Measurements from ENCODE around the gene RAD51B.

Gene RAD51B

GRCh38 chr14:68449561-68450181, 630.1 kb downstream of the RAD51B start:
- no peak overlapping the region for H3K4me3 ChIP-seq (ENCODE audit: low read depth, low read length)
- no peak for TF ChIP-seq CTCF (IDR thresholded peaks at IDR 0.05; ENCODE audit: low read depth, low read length, missing control alignments)
- no peak for DNase-seq (ENCODE audit: low read depth)

DNA sequence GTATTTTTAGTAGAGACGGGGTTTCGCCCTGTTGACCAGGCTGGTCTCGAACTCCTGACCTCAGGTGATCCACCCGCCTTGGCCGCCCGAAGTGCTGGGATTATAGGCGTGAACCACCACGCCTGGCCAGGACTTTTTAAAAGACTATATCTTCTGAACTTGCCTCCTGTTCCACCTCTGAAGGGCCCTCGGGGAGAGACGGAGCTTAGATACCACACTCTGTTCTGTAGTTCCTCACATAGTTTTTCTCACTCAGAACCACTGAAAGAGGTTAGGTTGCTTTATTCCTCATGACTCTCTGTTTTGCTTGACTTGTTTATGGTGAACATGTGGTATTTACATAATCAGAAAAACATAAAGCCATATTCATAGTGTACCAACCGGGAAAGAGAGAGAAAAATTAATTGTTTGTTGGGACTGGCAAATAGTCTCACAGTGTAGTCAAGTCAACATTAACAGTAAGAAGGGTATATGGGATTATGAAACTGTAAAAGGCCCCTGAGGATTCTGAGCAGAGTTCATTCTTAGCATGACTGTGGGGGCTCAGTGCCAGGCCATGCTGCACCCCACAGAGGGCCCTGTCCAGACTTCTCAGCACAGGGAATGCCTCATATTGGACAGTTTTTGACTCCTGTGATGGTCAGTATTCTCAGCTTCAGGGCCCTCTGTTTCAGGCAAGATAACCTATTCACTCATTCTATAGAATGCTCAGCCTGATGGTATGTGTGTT, 631.0 kb downstream of the RAD51B start:
- no peak for DNase-seq (ENCODE audit: low read depth)
- no peak overlapping the region for H3K4me3 ChIP-seq (ENCODE audit: low read depth, low read length)
- TF ChIP-seq CTCF (IDR thresholded peaks at IDR 0.05; ENCODE audit: low read depth, low read length, missing control alignments), result no peak

GRCh38 chr14:68451696-68452373, 632.3 kb downstream of the RAD51B start:
- H3K4me3 ChIP-seq (ENCODE audit: low read depth, low read length), result no peak overlapping the region
- no peak for TF ChIP-seq CTCF (IDR thresholded peaks at IDR 0.05; ENCODE audit: low read depth, low read length, missing control alignments)
- no peak for DNase-seq (ENCODE audit: low read depth)

- no peak for DNase-seq (ENCODE audit: low read depth)
- no peak overlapping the region for H3K4me3 ChIP-seq (ENCODE audit: low read depth, low read length)
- no peak for TF ChIP-seq CTCF (IDR thresholded peaks at IDR 0.05; ENCODE audit: low read depth, low read length, missing control alignments)
Observed at GRCh38 chr14:68458253-68458652, 638.7 kb downstream of the RAD51B start.

DNA sequence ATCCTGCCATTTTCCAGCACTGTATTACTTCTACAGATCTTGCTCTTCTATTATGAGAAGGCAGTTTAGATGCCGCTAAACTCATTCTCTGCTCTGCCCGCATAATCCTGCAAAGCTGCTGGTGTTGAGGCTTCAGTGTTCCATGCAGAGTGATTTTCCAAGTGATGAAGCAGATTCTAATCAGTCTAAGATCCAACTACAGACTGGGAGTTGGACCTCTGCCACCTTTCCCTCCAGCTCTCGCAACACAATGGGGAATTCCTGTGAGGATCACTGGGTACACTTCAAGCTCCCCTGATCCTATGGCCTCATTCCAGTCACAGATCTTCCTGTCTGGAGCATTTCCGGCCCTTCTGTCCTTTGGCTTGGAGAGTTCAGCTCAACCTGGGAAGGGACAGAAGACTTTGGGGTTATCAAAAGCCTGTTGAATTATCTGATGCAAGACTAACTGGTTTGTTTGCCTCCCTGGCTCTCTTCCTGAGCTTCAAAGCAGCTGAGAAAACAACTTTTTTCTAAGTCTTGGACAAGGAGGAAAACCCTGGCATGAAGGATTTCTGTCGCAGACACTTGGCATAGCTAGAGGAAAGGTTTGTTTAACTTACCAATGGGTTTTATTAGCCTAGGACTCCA, 639.4 kb downstream of the RAD51B start:
- no peak for TF ChIP-seq CTCF (IDR thresholded peaks at IDR 0.05; ENCODE audit: low read depth, low read length, missing control alignments)
- DNase-seq (ENCODE audit: low read depth), result no peak
- no peak overlapping the region for H3K4me3 ChIP-seq (ENCODE audit: low read depth, low read length)

DNA sequence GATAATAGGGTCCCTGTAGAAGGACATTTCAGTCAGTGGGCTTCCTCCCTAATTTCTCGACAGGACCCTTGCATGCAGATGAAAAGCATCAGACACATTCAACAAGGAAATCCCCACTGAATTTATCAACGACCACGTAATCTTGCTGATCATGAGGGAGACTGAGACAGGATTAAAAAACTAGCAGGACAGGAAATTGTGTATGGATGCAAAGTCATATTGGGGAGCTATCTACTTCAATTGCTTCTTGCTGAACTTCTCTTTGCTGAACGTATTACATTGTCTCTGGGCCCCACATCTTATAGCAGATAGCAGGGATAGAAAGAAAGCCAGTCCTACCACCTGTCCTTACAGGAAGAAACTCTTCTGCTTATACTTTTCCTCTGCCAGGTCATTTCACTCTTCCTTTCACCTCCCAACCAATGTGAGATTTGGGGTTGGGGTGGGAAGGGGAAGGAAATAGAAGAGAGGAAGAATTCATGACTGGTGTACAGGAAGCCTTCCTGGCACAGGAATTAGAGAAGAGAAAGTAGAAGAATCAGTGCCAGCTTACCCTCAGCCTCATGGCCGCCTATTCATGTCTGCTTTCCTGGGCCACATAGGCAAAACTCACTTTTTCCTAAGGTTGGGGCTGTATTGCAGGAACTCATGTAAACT, 640.0 kb downstream of the RAD51B start:
- no peak for TF ChIP-seq CTCF (IDR thresholded peaks at IDR 0.05; ENCODE audit: low read depth, low read length, missing control alignments)
- H3K4me3 ChIP-seq (ENCODE audit: low read depth, low read length), result no peak overlapping the region
- DNase-seq (ENCODE audit: low read depth), result no peak
